Pancreas (tissue), 8 donors: Measurements from ENCODE around the gene RBM7. TPM values are rescaled to one million over a fixed set of nuclear protein-coding genes. Genes with fewer than 3 reads are reported as not detected.

Source experiments
- polyA plus RNA-seq, 2 donors: library from polyadenylated mRNA; stranded (reverse); fragments of 200-250 nt; gene quantifications; one replicate each; pipeline ENCODE4 v1.2.3, GENCODE V29; 2013
- total RNA-seq, 6 donors: library from RNA; stranded (reverse); fragmentation: NEBNext Ultra II Directional in 4 of 6; extraction: Animal tissue kit (Norgen Biotek cat#: 25700) in 4 of 6; gene quantifications; one replicate each; pipeline versions ENCODE4 v1.2.1 to v1.2.4, GENCODE V29; 2021 to 2023
- donor health status: healthy with polysubstance abuse.
- donor health status: DM: no; HTN: no; CAD: no; lungs with moderate emphysema.
- donor health status: DM: no; HTN: no; CAD: no.
- donor health status: Bipolar disorder and iron deficiency.
- donor health status: DM: yes; HTN: yes; CAD: no.
- donor health status: DM: no; HTN: no; CAD: no.
- donor health status: DM: no; HTN: no; CAD: no.
- donor health status: DM: yes; HTN: yes; CAD: no.

Gene RBM7
- total and polyA plus RNA-seq, 8 donors, result 3.8 to 16.4 (median 10.3) TPM

Other genes starting within 250 kb of the RBM7 start
- 100 to 1,000 TPM in 2 of 6 donors, 10 to 100 TPM in 2, 1 to 10 TPM in 2; 4.8 to 139 (median 32.9) TPM for gene NNMT, start 104.3 kb upstream of the RBM7 start, total RNA-seq
- gene NNMT, start 104.3 kb upstream of the RBM7 start, polyA plus RNA-seq, result 100 to 1,000 TPM in 1 of 2 donors, 10 to 100 TPM in 1; 81.7 to 101 TPM
- gene C11orf71, start 155 bp upstream of the RBM7 start, total RNA-seq, result 1 to 10 TPM; 4.7 to 8.5 (median 5.4) TPM
- gene C11orf71, start 155 bp upstream of the RBM7 start, polyA plus RNA-seq, result 10 to 100 TPM in 1 of 2 donors, 1 to 10 TPM in 1; 7.4 to 11.3 TPM
- gene REXO2, start 38.8 kb downstream of the RBM7 start, total RNA-seq, result 10 to 100 TPM; 24.0 to 36.4 (median 29.1) TPM
- 10 to 100 TPM; 26.9 to 41.1 TPM for gene REXO2, start 38.8 kb downstream of the RBM7 start, polyA plus RNA-seq
- under 1 TPM in 1 of 6 donors, not detected in 5; 0.09 TPM for gene NXPE1, start 159.2 kb downstream of the RBM7 start, total RNA-seq
- gene NXPE1, start 159.2 kb downstream of the RBM7 start, polyA plus RNA-seq, result not detected
- not detected for gene NXPE4, start 195.1 kb downstream of the RBM7 start, total RNA-seq
- not detected for gene NXPE4, start 195.1 kb downstream of the RBM7 start, polyA plus RNA-seq